Stomach (tissue), 4 donors: ENCODE results near the gene COPE.

Experiments used
- EP300 ChIP-seq: sonication (generic); formaldehyde crosslinking; IDR thresholded peaks from one replicate; pipeline ENCODE4 v1.6.1; 2017; ENCODE audit warnings: antibody characterized with exemption
- POLR2AphosphoS5 ChIP-seq, 3 donors: sonication (generic); formaldehyde crosslinking; IDR thresholded peaks; one replicate each; pipeline ENCODE4 v1.6.1; 2016; ENCODE audit warnings: antibody characterized with exemption in 3 of 3
- TF ChIP-seq, protein P1 (sequence below), 7 experiments: fragments of 450-650 bp in 4 of 7; fragments of 200-600 bp in 3 of 7; sonication (generic) in 3 of 7; IDR thresholded peaks; one replicate each; pipeline ENCODE4 v1.5.1; 2016 to 2019; ENCODE audit warnings: antibody characterized with exemption in 7 of 7, control low read depth in 2 of 7, mild to moderate bottlenecking in 1 of 7

DNA sequence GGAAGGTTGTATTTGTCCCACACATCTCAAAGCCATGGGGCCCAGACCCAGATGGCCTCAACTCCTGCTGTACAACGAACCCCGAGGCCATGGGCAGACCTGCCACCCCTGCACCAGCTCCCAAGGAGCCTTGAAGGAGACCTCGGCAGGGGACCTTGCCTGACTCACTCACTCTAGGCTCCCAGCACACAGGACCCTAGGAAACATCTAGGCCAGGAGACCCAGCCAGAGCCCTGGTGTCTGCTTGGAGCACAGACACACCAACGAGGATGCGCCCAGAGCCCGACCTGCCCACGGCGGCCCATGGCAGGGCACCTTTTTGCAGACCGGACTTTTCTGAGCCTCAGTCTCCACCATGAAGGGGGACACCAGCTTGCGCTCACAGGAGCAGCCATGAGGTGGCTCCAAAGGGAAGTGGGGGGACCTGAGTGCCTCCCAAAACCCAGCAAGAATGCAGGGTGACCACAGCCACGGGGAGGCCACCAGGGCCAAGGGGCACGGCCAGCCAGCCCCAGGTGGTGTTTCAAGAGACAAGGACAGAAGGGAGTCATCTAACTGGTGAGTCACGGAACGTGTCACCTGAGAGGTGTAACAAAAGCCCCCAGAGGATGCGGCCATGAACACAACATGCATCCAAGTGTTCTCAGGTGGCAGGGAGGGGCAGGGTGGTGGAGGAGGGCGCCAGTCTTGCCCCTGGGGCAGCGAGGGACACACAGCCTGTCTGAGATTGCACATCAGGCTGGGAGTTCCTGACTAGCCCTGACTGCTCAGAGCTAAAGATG lies 18.3 kb downstream of the COPE start:
- TF ChIP-seq, protein P1, sequence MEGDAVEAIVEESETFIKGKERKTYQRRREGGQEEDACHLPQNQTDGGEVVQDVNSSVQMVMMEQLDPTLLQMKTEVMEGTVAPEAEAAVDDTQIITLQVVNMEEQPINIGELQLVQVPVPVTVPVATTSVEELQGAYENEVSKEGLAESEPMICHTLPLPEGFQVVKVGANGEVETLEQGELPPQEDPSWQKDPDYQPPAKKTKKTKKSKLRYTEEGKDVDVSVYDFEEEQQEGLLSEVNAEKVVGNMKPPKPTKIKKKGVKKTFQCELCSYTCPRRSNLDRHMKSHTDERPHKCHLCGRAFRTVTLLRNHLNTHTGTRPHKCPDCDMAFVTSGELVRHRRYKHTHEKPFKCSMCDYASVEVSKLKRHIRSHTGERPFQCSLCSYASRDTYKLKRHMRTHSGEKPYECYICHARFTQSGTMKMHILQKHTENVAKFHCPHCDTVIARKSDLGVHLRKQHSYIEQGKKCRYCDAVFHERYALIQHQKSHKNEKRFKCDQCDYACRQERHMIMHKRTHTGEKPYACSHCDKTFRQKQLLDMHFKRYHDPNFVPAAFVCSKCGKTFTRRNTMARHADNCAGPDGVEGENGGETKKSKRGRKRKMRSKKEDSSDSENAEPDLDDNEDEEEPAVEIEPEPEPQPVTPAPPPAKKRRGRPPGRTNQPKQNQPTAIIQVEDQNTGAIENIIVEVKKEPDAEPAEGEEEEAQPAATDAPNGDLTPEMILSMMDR (IDR thresholded peaks at IDR 0.05), result no peak
- no peak for TF ChIP-seq POLR2AphosphoS5 (IDR thresholded peaks at IDR 0.05)
- TF ChIP-seq EP300, result no peak
